Activated CD4-positive, alpha-beta T cell treated with anti-CD3 and anti-CD28 coated beads for 36 hours (primary cell): ENCODE results near the gene ARHGEF40. TPM values are rescaled to one million over a fixed set of nuclear protein-coding genes. Genes with fewer than 3 reads are reported as not detected.
A peak's percentile ranks its signal among the peaks of the same experiment; 100 is the strongest.

Source experiments
- ATAC-seq: fragments of 200-7000 bp; cut with Tn5 transposase; one replicate; pipeline ENCODE4 v1.10.0; 2021; ENCODE audit warnings: mild to moderate bottlenecking, moderate library complexity
- CTCF ChIA-PET: fragments of 350-600 bp; sonication (Branson Sonifier 250); formaldehyde crosslinking; loops from one replicate; lab custom pipeline; 2021; ENCODE audit warnings: antibody characterized with exemption; lab: Charles Lee
- POLR2A ChIA-PET: fragments of 350-600 bp; sonication (Branson Sonifier 250); formaldehyde crosslinking; loops from one replicate; lab custom pipeline; 2021; ENCODE audit warnings: antibody characterized with exemption, inconsistent platforms; lab: Charles Lee
- DNase-seq: peaks from one replicate; pipeline ENCODE4 v3.0.0-alpha.2; 2020
- H3K27ac Mint-ChIP-seq: one replicate; pipeline ENCODE4 v1.8.0; 2021; ENCODE audit warnings: mixed read lengths
- H3K27me3 Mint-ChIP-seq: one replicate; pipeline ENCODE4 v1.8.0; 2021; ENCODE audit warnings: mixed read lengths
- H3K36me3 Mint-ChIP-seq: one replicate; pipeline ENCODE4 v1.8.0; 2021; ENCODE audit warnings: low read depth, mixed read lengths
- H3K4me1 Mint-ChIP-seq: one replicate; pipeline ENCODE4 v1.8.0; 2021; ENCODE audit warnings: mixed read lengths
- H3K4me3 Mint-ChIP-seq: one replicate; pipeline ENCODE4 v1.8.0; 2021; ENCODE audit warnings: mild to moderate bottlenecking, moderate library complexity, mixed read lengths
- H3K9me3 Mint-ChIP-seq: one replicate; pipeline ENCODE4 v1.8.0; 2021; ENCODE audit warnings: low read depth, mixed read lengths
- intact Hi-C, 2 experiments: fragments of 100-400 bp; cut with DNase I in 1 of 2; cut with micrococcal nuclease in 1 of 2; formaldehyde crosslinking; loops; one replicate each; pipeline versions ENCODE4 v1.14.2 to v1.15.1; 2022 to 2024; cut with DNase I, micrococcal nuclease
- total RNA-seq, 2 experiments: library from RNA; stranded (reverse); gene quantifications; one replicate each; pipeline ENCODE4 v1.2.3, GENCODE V29; 2021

Gene ARHGEF40
- total RNA-seq: under 1 TPM; 0.05 to 0.09 TPM

DNA sequence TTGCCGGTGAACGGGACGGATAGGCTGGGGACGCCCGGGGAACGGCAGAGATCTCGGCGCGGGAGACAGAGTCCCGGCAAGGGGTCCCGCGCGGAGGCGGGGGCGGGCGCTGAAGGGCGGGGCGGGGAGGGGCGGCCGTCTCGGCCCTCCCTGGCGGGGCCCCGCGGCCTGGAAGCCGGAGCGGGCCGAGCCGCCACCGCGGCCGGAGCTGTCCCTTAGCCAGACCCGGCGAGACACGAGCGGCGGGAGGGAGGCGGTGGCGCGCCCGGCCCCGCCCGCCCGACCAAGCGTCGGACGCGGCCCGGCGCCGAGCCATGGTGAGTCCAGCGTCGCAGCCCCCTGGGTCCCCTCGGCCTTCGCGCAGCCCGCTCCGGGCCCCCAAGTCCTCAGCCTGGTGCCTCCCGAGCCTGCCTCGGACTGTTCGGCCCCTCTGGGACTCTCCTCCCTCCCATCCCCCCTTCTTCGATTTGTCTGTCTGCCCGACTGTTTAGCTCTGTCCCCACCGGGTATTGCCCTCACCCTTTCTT lies at the start of gene ARHGEF40:
ARHGEF40 (plus strand) TSS at position 222 of the 527 bp plus-strand sequence; CDS start at position 315, 93 bp downstream.
- DNase-seq (peak; percentile 43), ATAC-seq (no peak)
- H3K27me3 Mint-ChIP-seq: peaks cover 61% of the 10 kb centered on the region
- ChIA-PET POLR2A (interaction anchor here (0.8 to 1.6 kb wide), 2 partner anchors 22 to 97 kb away, joined by 3 read pairs; no protein-coding TSS in a partner anchor), CTCF (interaction anchor here (0.6 to 5.7 kb wide), 9 partner anchors 17 to 78 kb away, joined by 3 to 48 read pairs (median 6); no protein-coding TSS in a partner anchor)
- no peak within 1 kb of the TSS for H3K27ac Mint-ChIP-seq
- H3K4me1 Mint-ChIP-seq: peaks cover 33% of the 10 kb centered on the region
- intact Hi-C loops: loop anchor here (2.0 kb wide), 2 partner anchors 17 to 45 kb away; partner anchors contain the start of gene NDRG2 (in 1 of the 2)
- no peaks in the 10 kb centered on the region for H3K9me3 Mint-ChIP-seq
- H3K36me3 Mint-ChIP-seq: no peaks in the 10 kb centered on the region
- H3K4me3 Mint-ChIP-seq: peak within 1 kb of the TSS; percentile 63

DNA sequence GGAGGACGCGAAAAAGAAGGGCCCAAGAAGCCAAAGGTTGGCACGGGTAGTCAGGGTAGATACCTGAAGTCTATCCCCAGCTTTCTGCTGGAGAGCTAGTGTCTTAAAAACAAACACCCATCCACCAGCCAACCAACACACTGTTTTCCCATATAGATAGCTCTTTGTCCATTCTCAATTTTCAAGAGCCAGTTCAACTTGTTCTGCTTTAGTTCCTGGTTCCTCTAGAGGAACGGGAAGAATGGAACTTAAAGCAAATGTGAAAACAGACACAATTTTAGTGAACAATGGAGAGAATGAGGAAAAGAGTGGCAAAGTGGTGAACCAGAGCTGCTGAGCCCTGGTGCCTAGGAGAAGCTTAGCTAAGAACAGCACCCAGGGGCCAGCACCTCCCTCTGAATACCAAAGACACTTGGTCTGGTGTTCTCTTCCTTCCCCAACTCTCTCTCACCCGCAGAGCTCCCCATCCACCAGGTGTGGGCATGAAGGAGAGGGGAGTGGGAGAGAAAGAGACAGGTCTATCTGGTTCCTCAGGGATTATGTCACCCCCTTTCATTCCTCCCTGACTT lies 49.0 kb upstream of the ARHGEF40 start:
- Mint-ChIP-seq H3K4me3 (no peak overlapping the region), H3K9me3 (no peaks in the 10 kb centered on the region), H3K4me1 (peaks cover 16% of the 10 kb centered on the region), H3K27me3 (peaks cover 2% of the 10 kb centered on the region), H3K27ac (no peak overlapping the region), H3K36me3 (no peaks in the 10 kb centered on the region)
- ATAC-seq (no peak), DNase-seq (no peak)
- ChIA-PET CTCF (interaction anchor here (0.8 to 13.8 kb wide), 7 partner anchors 10 to 83 kb away, joined by 3 to 183 read pairs (median 4); no protein-coding TSS in a partner anchor), POLR2A (no interaction called here)
- intact Hi-C loops: no loop called here

DNA sequence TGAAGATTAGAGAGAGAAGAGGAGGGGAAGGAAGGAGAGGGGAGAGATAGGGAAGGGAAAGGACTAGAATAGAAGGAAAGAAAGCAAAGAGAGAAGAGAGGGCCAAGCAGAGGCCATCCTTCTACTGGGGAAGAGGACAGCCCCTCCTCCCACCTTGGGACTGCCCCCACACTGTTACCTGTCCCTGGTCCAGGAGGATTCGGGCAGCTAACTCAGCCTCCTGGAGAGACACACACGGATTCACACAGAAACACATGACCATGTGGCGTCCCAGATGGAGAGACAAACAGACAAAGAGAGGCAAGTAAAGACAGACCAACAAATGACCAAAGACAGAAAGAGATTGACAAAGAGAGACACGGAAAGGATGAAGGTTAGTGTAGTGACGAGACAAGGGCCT lies 47.4 kb upstream of the ARHGEF40 start:
- intact Hi-C loops: no loop called here
- H3K4me3 Mint-ChIP-seq: no peak overlapping the region
- H3K4me1 Mint-ChIP-seq: peaks cover 16% of the 10 kb centered on the region
- DNase-seq (no peak), ATAC-seq (no peak)
- peaks cover 2% of the 10 kb centered on the region for H3K27me3 Mint-ChIP-seq
- no peaks in the 10 kb centered on the region for H3K36me3 Mint-ChIP-seq
- ChIA-PET CTCF (interaction anchor here (0.6 to 13.8 kb wide), 7 partner anchors 8 to 81 kb away, joined by 3 to 183 read pairs (median 4); no protein-coding TSS in a partner anchor), POLR2A (no interaction called here)
- no peaks in the 10 kb centered on the region for H3K9me3 Mint-ChIP-seq
- no peak overlapping the region for H3K27ac Mint-ChIP-seq

DNA sequence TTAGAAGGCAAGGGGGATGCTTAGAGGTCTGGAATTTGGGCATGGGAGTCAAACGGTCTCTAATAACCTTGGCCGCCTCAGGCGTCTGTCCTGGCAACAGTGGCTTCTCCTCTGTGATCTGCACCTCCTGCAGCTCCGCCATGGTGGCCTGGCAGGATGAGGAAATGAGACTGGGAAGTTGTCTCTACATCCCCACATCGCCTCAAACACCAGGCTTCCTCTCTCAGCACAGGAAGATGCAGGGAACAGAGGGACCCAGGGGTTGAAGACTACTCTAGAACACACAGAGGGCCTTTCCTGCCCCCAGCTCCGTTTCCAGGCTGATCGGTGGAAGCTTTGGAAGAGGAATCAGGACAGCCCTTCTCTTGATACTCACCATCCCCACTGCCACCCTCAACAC lies 46.9 kb upstream of the ARHGEF40 start:
- Mint-ChIP-seq H3K36me3 (no peaks in the 10 kb centered on the region), H3K4me1 (peaks cover 16% of the 10 kb centered on the region), H3K4me3 (no peak overlapping the region), H3K9me3 (no peaks in the 10 kb centered on the region), H3K27ac (no peak overlapping the region), H3K27me3 (peaks cover 2% of the 10 kb centered on the region)
- POLR2A ChIA-PET: no interaction called here
- intact Hi-C loops: no loop called here
- ATAC-seq (no peak), DNase-seq (no peak)
- CTCF ChIA-PET: interaction anchor here (0.6 to 13.8 kb wide), 8 partner anchors 8 to 610 kb away, joined by 3 to 183 read pairs (median 4); partner anchors contain the start of gene TEP1

DNA sequence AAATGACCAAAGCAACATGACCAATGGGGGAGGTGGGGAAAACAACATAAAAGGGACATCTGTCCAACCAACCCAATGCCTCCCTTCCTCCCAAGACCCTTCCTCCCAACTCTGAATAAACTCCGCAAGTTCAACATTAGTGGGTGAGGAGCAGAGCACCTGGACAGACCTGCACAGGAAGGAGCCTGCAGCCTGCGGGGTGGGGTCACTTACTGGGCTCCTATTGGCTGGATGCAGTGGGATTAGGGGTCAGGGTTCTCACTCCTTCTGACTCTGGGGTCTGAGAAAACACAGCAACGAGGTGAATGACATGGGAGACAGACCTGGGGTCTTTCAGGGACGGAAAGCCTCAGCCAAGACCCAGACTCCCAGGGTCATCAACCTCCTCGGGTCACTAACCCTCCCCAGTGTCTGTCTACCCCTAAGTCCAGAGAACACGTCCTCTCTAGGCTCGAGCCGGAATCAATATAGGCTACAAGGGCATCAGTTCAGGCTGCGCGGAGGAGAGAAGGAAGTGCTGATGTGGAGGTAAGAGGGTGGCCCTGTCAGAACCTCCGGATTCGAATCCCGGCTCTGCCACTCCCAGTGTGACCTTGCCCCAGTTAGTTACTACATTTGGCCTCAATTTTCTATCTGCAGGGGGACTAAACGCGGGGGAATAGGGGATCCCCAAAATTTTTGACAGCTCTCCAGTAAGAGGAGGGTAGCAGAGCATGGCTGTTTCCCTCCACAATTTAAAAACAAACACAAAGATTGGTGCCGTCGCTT lies 46.1 kb upstream of the ARHGEF40 start:
- intact Hi-C loops: loop anchor here in 1 of 2 experiments (2.0 kb wide), 1 partner anchor 47 kb away; the partner anchor contains the start of gene ARHGEF40
- ATAC-seq (peak; percentile 50), DNase-seq (peak; percentile 27)
- H3K36me3 Mint-ChIP-seq: no peaks in the 10 kb centered on the region
- H3K27ac Mint-ChIP-seq: peak overlapping the region; percentile 55
- ChIA-PET POLR2A (no interaction called here), CTCF (interaction anchor here (0.6 to 13.8 kb wide), 7 partner anchors 9 to 611 kb away, joined by 3 to 183 read pairs (median 4); partner anchors contain the start of gene TEP1)
- H3K4me1 Mint-ChIP-seq: peaks cover 16% of the 10 kb centered on the region
- H3K4me3 Mint-ChIP-seq: peak overlapping the region; percentile 73
- peaks cover 2% of the 10 kb centered on the region for H3K27me3 Mint-ChIP-seq
- no peaks in the 10 kb centered on the region for H3K9me3 Mint-ChIP-seq

DNA sequence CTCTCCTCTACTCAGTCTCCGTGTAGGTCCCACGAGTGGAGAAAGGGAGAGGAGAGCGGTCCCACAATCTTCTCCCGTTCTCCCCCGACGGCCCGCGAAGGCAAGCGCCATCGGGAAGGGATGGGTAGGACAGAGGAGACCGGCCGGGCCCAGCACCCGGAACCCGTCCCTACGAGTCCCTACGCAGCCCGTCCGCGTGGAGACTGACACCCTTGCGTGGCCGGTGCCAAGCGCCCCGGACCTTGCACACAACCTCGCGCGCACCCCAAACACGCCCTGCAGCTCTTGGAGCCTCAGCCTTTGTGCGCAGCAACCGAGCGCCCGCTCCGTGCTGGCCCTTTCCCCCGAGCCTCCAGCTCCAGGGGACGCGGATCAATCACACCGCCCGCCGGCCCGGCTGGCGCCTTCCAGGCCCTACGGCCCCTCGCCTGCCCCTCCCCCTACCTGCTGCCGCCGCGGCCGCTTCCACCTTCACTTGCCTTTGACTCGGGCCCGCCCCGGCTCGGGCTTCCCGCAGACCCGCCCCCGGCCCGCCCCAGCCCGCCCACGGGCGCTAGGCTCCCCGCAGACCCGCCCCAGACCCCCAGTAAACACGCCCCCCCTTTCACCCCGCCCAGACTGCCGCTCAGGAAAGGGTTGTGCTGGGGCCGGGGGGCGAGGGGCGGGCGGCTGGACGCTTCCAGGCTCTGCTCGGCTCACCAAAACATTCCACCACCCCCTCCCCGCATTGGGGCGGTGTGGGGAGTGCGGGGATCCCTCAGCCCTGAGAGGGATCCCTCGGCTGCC lies 45.3 kb upstream of the ARHGEF40 start, which contains the start of gene NDRG2:
NDRG2 (minus strand) TSS at position 477 of the 786 bp plus-strand sequence. CDS start 1,746 bp downstream, outside the sequence.
- H3K27me3 Mint-ChIP-seq: peaks cover 2% of the 10 kb centered on the region
- peak within 1 kb of the TSS; percentile 55 for H3K27ac Mint-ChIP-seq
- POLR2A ChIA-PET: no interaction called here
- H3K36me3 Mint-ChIP-seq: no peaks in the 10 kb centered on the region
- peak within 1 kb of the TSS; percentile 73 for H3K4me3 Mint-ChIP-seq
- no peaks in the 10 kb centered on the region for H3K9me3 Mint-ChIP-seq
- DNase-seq (peak; percentile 80), ATAC-seq (peak; percentile 74)
- peaks cover 16% of the 10 kb centered on the region for H3K4me1 Mint-ChIP-seq
- intact Hi-C loops: loop anchor here in 1 of 2 experiments (2.0 kb wide), 1 partner anchor 46 kb away; the partner anchor contains the start of gene ARHGEF40
- CTCF ChIA-PET: interaction anchor here (0.6 to 13.8 kb wide), 5 partner anchors 10 to 151 kb away, joined by 3 to 183 read pairs (median 11); no protein-coding TSS in a partner anchor

DNA sequence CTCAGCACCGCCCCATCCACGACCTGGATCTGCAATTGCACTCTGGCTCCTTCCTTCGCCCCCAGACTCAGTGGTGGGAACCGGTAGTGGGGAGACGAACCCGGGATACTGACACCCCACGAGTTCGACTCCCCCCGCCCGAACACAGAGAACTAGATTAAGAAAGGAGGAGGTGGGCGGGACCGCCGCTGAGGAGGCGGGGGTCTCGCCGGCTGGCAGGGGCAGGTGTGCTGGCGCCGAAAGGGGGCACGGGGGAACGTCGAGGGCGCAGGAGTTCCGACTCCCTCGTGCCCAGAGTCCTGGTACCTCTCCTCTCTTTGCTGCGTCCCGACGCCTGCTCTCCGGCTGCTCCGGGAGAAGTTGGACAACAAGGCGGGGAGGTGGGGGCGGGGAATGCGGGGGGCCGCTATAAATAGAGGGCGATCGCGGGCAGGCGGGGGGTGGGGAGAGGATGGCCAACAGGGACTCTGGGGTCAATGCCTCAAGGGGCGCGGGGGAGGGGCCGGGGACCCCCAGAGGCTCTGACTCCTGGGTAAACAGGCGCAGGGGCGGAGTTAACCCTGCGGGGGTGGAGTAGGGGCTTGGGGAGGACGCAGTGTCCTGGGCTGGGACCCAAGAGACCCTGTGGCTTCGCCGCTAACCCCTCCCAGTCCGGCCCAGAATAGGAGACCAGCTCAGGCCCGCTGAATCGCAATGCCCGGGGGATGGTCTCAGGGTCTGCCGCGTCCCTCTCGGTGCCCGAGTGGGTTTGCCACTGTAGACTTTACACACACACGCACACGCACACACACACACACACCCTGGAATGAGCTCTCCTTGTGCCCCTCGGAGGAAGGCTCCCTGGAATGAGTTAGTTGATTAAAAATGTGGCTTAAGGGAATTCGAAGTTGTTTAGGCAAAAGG lies 44.5 kb upstream of the ARHGEF40 start:
- ChIA-PET POLR2A (no interaction called here), CTCF (interaction anchor here (1.0 to 5.1 kb wide), 4 partner anchors 10 to 67 kb away, joined by 3 to 34 read pairs (median 10); no protein-coding TSS in a partner anchor)
- DNase-seq (no peak), ATAC-seq (no peak)
- H3K4me3 Mint-ChIP-seq: peak overlapping the region; percentile 73
- H3K27ac Mint-ChIP-seq: no peak overlapping the region
- peaks cover 16% of the 10 kb centered on the region for H3K4me1 Mint-ChIP-seq
- H3K36me3 Mint-ChIP-seq: no peaks in the 10 kb centered on the region
- peaks cover 2% of the 10 kb centered on the region for H3K27me3 Mint-ChIP-seq
- H3K9me3 Mint-ChIP-seq: no peaks in the 10 kb centered on the region
- intact Hi-C loops: loop anchor here in 1 of 2 experiments (2.0 kb wide), 1 partner anchor 45 kb away; the partner anchor contains the start of gene ARHGEF40

DNA sequence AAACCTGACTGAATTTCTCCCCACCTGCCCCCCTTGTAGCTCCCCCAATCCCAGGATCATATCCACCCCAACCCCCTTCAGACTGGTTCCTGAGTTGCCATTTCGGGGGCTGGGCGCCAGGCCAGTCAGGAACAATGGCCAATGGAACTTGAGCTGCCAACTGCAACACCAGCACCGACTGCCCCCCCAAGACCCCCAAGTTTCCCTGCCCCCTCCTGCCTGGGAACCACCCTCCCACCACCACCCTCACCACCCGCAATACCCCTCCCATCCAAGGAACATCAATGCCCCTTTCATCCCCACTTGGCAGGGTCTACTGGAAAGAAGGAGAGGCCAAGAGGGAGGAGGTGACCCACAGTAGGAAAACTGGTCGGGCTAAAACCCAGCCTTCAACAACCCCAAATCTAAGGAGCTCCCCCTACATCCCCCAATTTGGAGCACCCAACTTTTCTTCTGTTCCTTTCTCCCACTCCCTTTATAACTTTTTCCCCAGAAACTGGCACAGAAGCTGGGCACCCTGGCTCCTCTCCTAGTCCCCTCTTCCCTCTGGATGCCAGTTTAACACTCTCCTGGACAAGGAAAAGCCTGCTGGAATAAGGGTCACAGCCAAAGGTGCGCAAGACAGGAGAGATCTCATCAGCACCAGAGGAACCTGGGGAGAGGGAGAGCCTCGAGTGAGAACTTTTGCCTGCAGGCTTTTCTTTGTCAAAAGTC lies 43.7 kb upstream of the ARHGEF40 start:
- DNase-seq (no peak), ATAC-seq (no peak)
- H3K4me3 Mint-ChIP-seq: no peak overlapping the region
- POLR2A ChIA-PET: no interaction called here
- no peaks in the 10 kb centered on the region for H3K36me3 Mint-ChIP-seq
- no peaks in the 10 kb centered on the region for H3K9me3 Mint-ChIP-seq
- CTCF ChIA-PET: interaction anchor here (0.6 to 5.1 kb wide), 4 partner anchors 11 to 66 kb away, joined by 3 to 34 read pairs (median 4); no protein-coding TSS in a partner anchor
- H3K4me1 Mint-ChIP-seq: peaks cover 16% of the 10 kb centered on the region
- H3K27ac Mint-ChIP-seq: no peak overlapping the region
- intact Hi-C loops: no loop called here
- H3K27me3 Mint-ChIP-seq: peaks cover 2% of the 10 kb centered on the region

DNA sequence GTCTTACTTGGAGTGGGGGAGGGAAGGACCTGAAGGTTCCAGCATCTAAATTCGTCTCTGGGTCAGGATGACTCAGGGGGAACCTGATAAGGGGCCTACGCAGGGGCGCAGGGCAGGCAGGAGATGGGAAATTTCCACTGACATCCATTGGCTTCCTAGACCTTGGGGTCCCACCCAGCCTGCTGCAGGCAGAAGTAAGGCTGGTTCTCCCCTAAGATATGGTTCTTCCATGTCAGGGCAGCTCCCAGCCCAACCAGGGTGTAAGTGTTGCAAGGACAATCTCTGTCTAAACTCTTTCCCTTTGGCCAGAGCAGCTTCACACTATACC lies 43.2 kb upstream of the ARHGEF40 start:
- Mint-ChIP-seq H3K27me3 (peaks cover 2% of the 10 kb centered on the region), H3K4me3 (no peak overlapping the region), H3K27ac (no peak overlapping the region), H3K36me3 (no peaks in the 10 kb centered on the region), H3K4me1 (peaks cover 16% of the 10 kb centered on the region), H3K9me3 (no peaks in the 10 kb centered on the region)
- DNase-seq (no peak), ATAC-seq (no peak)
- ChIA-PET CTCF (interaction anchor here (0.6 to 5.1 kb wide), 4 partner anchors 11 to 65 kb away, joined by 3 to 34 read pairs (median 4); no protein-coding TSS in a partner anchor), POLR2A (no interaction called here)
- intact Hi-C loops: no loop called here
